Astrocyte (in vitro differentiated cells and primary cell): ENCODE measurements around the gene NOL4L. TPM values are rescaled to one million over a fixed set of nuclear protein-coding genes. Genes with fewer than 3 reads are reported as not detected.

Experiments
- DNase-seq: peaks from one replicate; pipeline ENCODE4 v3.0.0-alpha.2; 2010; ENCODE audit warnings: low read depth
- FAIRE-seq: peaks from 2 replicates; lab custom pipeline; 2011; peaks lifted over from hg19 to GRCh38; lab: Jason Lieb, UNC
- H2AFZ ChIP-seq: 2 replicates; pipeline ENCODE4 v1.6.0; 2012; ENCODE audit warnings: low read depth, low read length, inconsistent platforms
- H3K27ac ChIP-seq: 2 replicates; pipeline ENCODE4 v1.5.1; 2011; ENCODE audit warnings: low read depth, low read length, inconsistent platforms
- H3K27me3 ChIP-seq: 2 replicates; pipeline ENCODE4 v1.6.0; 2011; ENCODE audit warnings: low read length, inconsistent platforms; ENCODE audit not compliant: insufficient read depth
- H3K36me3 ChIP-seq: 2 replicates; pipeline ENCODE4 v1.5.1; 2011; ENCODE audit warnings: low read length, inconsistent platforms; ENCODE audit not compliant: insufficient read depth
- H3K4me1 ChIP-seq: 2 replicates; pipeline ENCODE4 v1.5.1; 2011; ENCODE audit warnings: low read length, inconsistent platforms; ENCODE audit not compliant: insufficient read depth
- H3K4me2 ChIP-seq: 2 replicates; pipeline ENCODE4 v1.6.0; 2012; ENCODE audit warnings: low read length, inconsistent platforms
- H3K4me3 ChIP-seq: 2 replicates; pipeline ENCODE4 v1.5.1; 2011; ENCODE audit warnings: low read depth, mild to moderate bottlenecking, low read length, inconsistent platforms; ENCODE audit not compliant: insufficient read depth
- H3K79me2 ChIP-seq: 2 replicates; pipeline ENCODE4 v1.6.0; 2012; ENCODE audit warnings: mild to moderate bottlenecking, low read length, inconsistent platforms; ENCODE audit not compliant: insufficient read depth
- H3K9ac ChIP-seq: 2 replicates; pipeline ENCODE4 v1.6.0; 2012; ENCODE audit warnings: mild to moderate bottlenecking, low read length, inconsistent platforms
- H3K9me3 ChIP-seq: 2 replicates; pipeline ENCODE4 v1.5.1; 2012; ENCODE audit warnings: low read depth, mild to moderate bottlenecking, low read length, inconsistent platforms; ENCODE audit not compliant: insufficient read depth
- H4K20me1 ChIP-seq: 2 replicates; pipeline ENCODE4 v1.6.0; 2012; ENCODE audit warnings: low read length, inconsistent platforms; ENCODE audit not compliant: insufficient read depth
- H3K27ac Mint-ChIP-seq: one replicate; pipeline ENCODE4 v1.8.0; 2021; ENCODE audit warnings: mild to moderate bottlenecking, mixed read lengths; ENCODE audit not compliant: unreplicated experiment
- H3K27me3 Mint-ChIP-seq: one replicate; pipeline ENCODE4 v1.8.0; 2021; ENCODE audit warnings: low read depth, mixed read lengths; ENCODE audit not compliant: unreplicated experiment
- H3K36me3 Mint-ChIP-seq: one replicate; pipeline ENCODE4 v1.8.0; 2021; ENCODE audit warnings: low read depth, mixed read lengths; ENCODE audit not compliant: unreplicated experiment
- H3K4me1 Mint-ChIP-seq: one replicate; pipeline ENCODE4 v1.8.0; 2021; ENCODE audit warnings: low read depth, mixed read lengths; ENCODE audit not compliant: unreplicated experiment
- H3K4me3 Mint-ChIP-seq: one replicate; pipeline ENCODE4 v1.8.0; 2021; ENCODE audit warnings: mild to moderate bottlenecking, moderate library complexity, mixed read lengths; ENCODE audit not compliant: unreplicated experiment
- H3K9me3 Mint-ChIP-seq: one replicate; pipeline ENCODE4 v1.8.0; 2021; ENCODE audit warnings: mild to moderate bottlenecking, mixed read lengths; ENCODE audit not compliant: unreplicated experiment
- CTCF ChIP-seq: IDR thresholded peaks from 2 replicates; pipeline ENCODE4 v1.5.1; 2011; ENCODE audit warnings: low read depth, mild to moderate bottlenecking, inconsistent platforms, low read length, moderate library complexity; ENCODE audit not compliant: insufficient read depth
- EZH2 ChIP-seq: IDR thresholded peaks from 2 replicates; pipeline ENCODE4 v1.6.1; 2012; ENCODE audit warnings: mild to moderate bottlenecking, low read length, inconsistent platforms; ENCODE audit not compliant: insufficient read depth
- total RNA-seq: library from RNA; stranded (reverse); gene quantifications from 2 replicates; pipeline ENCODE4 v1.2.1, GENCODE V29; 2021

The NOL4L gene
- total RNA-seq, 1 donor from 2014 or later, result 35.5 TPM

- TF ChIP-seq CTCF, result no peak
- no peak for TF ChIP-seq EZH2
- DNase-seq, result no peak
- Histone ChIP-seq H3K4me3 (no peak overlapping the region), H3K9ac (no peak overlapping the region), H3K4me1 (peaks cover 4% of the 10 kb centered on the region), H3K4me2 (no peak overlapping the region), H3K9me3 (no peaks in the 10 kb centered on the region), H4K20me1 (peaks cover 2% of the 10 kb centered on the region), H3K36me3 (no peaks in the 10 kb centered on the region), H3K79me2 (peaks cover 5% of the 10 kb centered on the region), H3K27ac (no peak overlapping the region), H3K27me3 (no peaks in the 10 kb centered on the region), H2AFZ (no peak overlapping the region)
- no peak overlapping the region for H3K27ac Mint-ChIP-seq
- H3K4me3 Mint-ChIP-seq, result no peak overlapping the region
- H3K4me1 Mint-ChIP-seq, result peaks cover 6% of the 10 kb centered on the region
- no peaks in the 10 kb centered on the region for H3K27me3 Mint-ChIP-seq
- H3K36me3 Mint-ChIP-seq, result peaks cover 6% of the 10 kb centered on the region
- H3K9me3 Mint-ChIP-seq, result peaks cover 2% of the 10 kb centered on the region
- no peak for FAIRE-seq
Observed at GRCh38 chr20:32487381-32487780, 97.8 kb downstream of the NOL4L start.

- H4K20me1 ChIP-seq, result peaks cover 16% of the 10 kb centered on the region
- Mint-ChIP-seq H3K4me3 (no peak overlapping the region), H3K9me3 (peaks cover 2% of the 10 kb centered on the region), H3K36me3 (peaks cover 2% of the 10 kb centered on the region), H3K27ac (peak overlapping the region; percentile 74), H3K4me1 (peaks cover 10% of the 10 kb centered on the region), H3K27me3 (no peaks in the 10 kb centered on the region)
- H3K4me1 ChIP-seq, result peaks cover 13% of the 10 kb centered on the region
- FAIRE-seq (no peak), DNase-seq (no peak)
- H3K79me2 ChIP-seq, result peaks cover 19% of the 10 kb centered on the region
- H3K36me3 ChIP-seq, result no peaks in the 10 kb centered on the region
- no peak overlapping the region for H3K4me2 ChIP-seq
- TF ChIP-seq CTCF, result no peak
- no peak for TF ChIP-seq EZH2
- H3K9me3 ChIP-seq, result no peaks in the 10 kb centered on the region
- no peak overlapping the region for H2AFZ ChIP-seq
- H3K27me3 ChIP-seq, result no peaks in the 10 kb centered on the region
- no peak overlapping the region for H3K9ac ChIP-seq
- no peak overlapping the region for H3K27ac ChIP-seq
- H3K4me3 ChIP-seq, result no peak overlapping the region
Observed at GRCh38 chr20:32485770-32486478, 99.2 kb downstream of the NOL4L start.
